Ishikawa (cell line): ENCODE measurements around the gene ZNF628.

Source experiments
- CEBPB ChIP-seq: IDR thresholded peaks from 2 replicates; pipeline ENCODE4 v1.6.1; 2012
- CREB1 ChIP-seq: IDR thresholded peaks from 2 replicates; pipeline ENCODE4 v1.6.1; 2012; ENCODE audit warnings: low read depth
- EGR1 ChIP-seq: IDR thresholded peaks from 2 replicates; pipeline ENCODE4 v1.6.1; 2012
- EP300 ChIP-seq: IDR thresholded peaks from 2 replicates; pipeline ENCODE4 v1.6.1; 2012; ENCODE audit warnings: borderline replicate concordance
- NFIC ChIP-seq: IDR thresholded peaks from 2 replicates; pipeline ENCODE4 v1.6.1; 2012
- RAD21 ChIP-seq: IDR thresholded peaks from 2 replicates; pipeline ENCODE4 v1.6.1; 2012; ENCODE audit warnings: low read depth
- TAF1 ChIP-seq: IDR thresholded peaks from 2 replicates; pipeline ENCODE4 v1.6.1; 2012; ENCODE audit warnings: low read depth, mild to moderate bottlenecking
- TCF12 ChIP-seq: IDR thresholded peaks from 2 replicates; pipeline ENCODE4 v1.6.1; 2012; ENCODE audit warnings: low read depth
- TEAD4 ChIP-seq: IDR thresholded peaks from 2 replicates; pipeline ENCODE4 v1.6.1; 2012
- YY1 ChIP-seq: IDR thresholded peaks from 2 replicates; pipeline ENCODE4 v1.6.1; 2012; ENCODE audit warnings: low read depth
- TF ChIP-seq, protein P1 (sequence below): IDR thresholded peaks from 2 replicates; pipeline ENCODE4 v1.6.1; 2012; ENCODE audit warnings: low read depth, mild to moderate bottlenecking
- TF ChIP-seq, protein P2 (sequence below): IDR thresholded peaks from 2 replicates; pipeline ENCODE4 v1.6.1; 2012

DNA sequence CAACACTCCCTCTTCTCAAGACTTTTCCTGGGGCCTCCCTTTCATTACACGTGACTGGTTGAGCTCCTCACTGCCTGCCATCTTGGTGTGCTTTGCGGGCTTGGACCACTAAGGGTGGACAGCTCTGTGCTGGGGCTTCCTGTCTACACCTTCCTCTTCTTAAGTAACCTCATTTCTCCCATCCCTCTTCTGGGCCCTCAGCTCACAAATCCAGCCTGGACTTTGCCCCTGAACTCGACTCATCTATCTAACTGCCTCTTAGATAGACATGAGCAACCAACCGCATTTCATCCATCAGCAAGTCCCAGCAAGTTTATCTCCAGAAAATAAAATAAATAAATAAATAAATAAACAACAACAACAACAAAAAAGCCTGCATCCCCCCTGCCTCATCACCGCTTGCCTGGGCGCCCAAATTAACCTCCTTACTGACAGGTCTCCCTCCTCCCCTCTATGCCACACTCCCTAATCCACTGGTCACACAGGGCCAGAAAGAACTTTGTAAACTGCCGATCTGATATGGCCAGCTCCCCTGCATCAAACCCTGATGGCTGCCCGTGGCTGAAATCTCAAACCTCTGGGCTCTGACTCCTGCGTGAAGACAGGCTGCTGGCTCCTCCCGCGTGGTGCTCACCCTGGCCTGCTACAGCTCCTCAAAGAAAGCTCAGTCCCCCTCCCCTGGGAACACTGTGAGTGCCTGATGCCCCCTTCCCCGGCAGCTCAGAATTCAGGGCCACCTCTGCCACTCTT lies 22.7 kb upstream of the ZNF628 start:
- TF ChIP-seq EP300 (no peak), CREB1 (no peak), YY1 (no peak), TEAD4 (no peak), RAD21 (no peak), EGR1 (no peak), TAF1 (no peak), TCF12 (no peak), CEBPB (no peak), NFIC (no peak)
- TF ChIP-seq, protein P1, sequence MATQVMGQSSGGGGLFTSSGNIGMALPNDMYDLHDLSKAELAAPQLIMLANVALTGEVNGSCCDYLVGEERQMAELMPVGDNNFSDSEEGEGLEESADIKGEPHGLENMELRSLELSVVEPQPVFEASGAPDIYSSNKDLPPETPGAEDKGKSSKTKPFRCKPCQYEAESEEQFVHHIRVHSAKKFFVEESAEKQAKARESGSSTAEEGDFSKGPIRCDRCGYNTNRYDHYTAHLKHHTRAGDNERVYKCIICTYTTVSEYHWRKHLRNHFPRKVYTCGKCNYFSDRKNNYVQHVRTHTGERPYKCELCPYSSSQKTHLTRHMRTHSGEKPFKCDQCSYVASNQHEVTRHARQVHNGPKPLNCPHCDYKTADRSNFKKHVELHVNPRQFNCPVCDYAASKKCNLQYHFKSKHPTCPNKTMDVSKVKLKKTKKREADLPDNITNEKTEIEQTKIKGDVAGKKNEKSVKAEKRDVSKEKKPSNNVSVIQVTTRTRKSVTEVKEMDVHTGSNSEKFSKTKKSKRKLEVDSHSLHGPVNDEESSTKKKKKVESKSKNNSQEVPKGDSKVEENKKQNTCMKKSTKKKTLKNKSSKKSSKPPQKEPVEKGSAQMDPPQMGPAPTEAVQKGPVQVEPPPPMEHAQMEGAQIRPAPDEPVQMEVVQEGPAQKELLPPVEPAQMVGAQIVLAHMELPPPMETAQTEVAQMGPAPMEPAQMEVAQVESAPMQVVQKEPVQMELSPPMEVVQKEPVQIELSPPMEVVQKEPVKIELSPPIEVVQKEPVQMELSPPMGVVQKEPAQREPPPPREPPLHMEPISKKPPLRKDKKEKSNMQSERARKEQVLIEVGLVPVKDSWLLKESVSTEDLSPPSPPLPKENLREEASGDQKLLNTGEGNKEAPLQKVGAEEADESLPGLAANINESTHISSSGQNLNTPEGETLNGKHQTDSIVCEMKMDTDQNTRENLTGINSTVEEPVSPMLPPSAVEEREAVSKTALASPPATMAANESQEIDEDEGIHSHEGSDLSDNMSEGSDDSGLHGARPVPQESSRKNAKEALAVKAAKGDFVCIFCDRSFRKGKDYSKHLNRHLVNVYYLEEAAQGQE: no peak
- TF ChIP-seq, protein P2, sequence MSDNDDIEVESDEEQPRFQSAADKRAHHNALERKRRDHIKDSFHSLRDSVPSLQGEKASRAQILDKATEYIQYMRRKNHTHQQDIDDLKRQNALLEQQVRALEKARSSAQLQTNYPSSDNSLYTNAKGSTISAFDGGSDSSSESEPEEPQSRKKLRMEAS: no peak
